PC-3 (cell line): ENCODE measurements around the gene MYF6.

Experiments used
- CTCF ChIP-seq: fragments of 300-600 bp; sonication (generic); conservative IDR thresholded peaks from 2 replicates; pipeline ENCODE4 v1.5.1; 2017; ENCODE audit warnings: antibody characterized with exemption, low read depth, mild to moderate bottlenecking, low read length
- EZH2 ChIP-seq: fragments of 300-600 bp; sonication (generic); IDR thresholded peaks from one replicate; pipeline ENCODE4 v1.6.1; 2017; ENCODE audit warnings: antibody characterized with exemption, mild to moderate bottlenecking, low read length; ENCODE audit not compliant: unreplicated experiment

- TF ChIP-seq CTCF (no peak), EZH2 (no peak)
Observed at GRCh38 chr12:80676856-80677255, 30.6 kb upstream of the MYF6 start.
